ENCODE measurements around the gene ADARB2.

The ADARB2 gene

GRCh38 chr10:1523221-1523620 is 214.1 kb downstream of the ADARB2 start:
- Mint-ChIP-seq H3K9me3 (no peaks in the 10 kb centered on the region), H3K4me1 (peaks cover 11 to 12% of the 10 kb centered on the region in 2 donors), H3K27ac (no peak overlapping the region), H3K27me3 (peaks cover 12 to 13% of the 10 kb centered on the region in 2 donors), H3K36me3 (no peaks in the 10 kb centered on the region), H3K4me3 (no peak overlapping the region)
- DNase-seq (no peak), ATAC-seq (replicated peaks) (no peak)

GRCh38 chr10:1522237-1522636 is 215.1 kb downstream of the ADARB2 start:
- H3K36me3 Mint-ChIP-seq, result no peaks in the 10 kb centered on the region
- no peak for DNase-seq

GRCh38 chr10:1521741-1522140 is 215.6 kb downstream of the ADARB2 start:
- Mint-ChIP-seq H3K9me3 (no peaks in the 10 kb centered on the region), H3K27me3 (peaks cover 8 to 12% of the 10 kb centered on the region in 2 donors), H3K36me3 (no peaks in the 10 kb centered on the region), H3K4me1 (peaks cover 12 to 20% of the 10 kb centered on the region in 2 donors), H3K4me3 (no peak overlapping the region), H3K27ac (no peak overlapping the region)
- DNase-seq (no peak), ATAC-seq (replicated peaks) (no peak)

More at GRCh38 chr10:1522237-1522636, 215.1 kb downstream of the ADARB2 start:
- Mint-ChIP-seq H3K4me1 (peaks cover 12 to 16% of the 10 kb centered on the region in 2 donors), H3K4me3 (no peak overlapping the region), H3K27ac (no peak overlapping the region), H3K9me3 (no peaks in the 10 kb centered on the region), H3K27me3 (peaks cover 8 to 12% of the 10 kb centered on the region in 2 donors)
- no peak for ATAC-seq (replicated peaks)

GRCh38 chr10:1520909-1521565 is 216.3 kb downstream of the ADARB2 start:
- H3K4me1 Mint-ChIP-seq, result peaks cover 8 to 16% of the 10 kb centered on the region in 2 donors
- ATAC-seq (replicated peaks) (no peak), DNase-seq (no peak)
- H3K9me3 Mint-ChIP-seq, result no peaks in the 10 kb centered on the region
- no peak overlapping the region for H3K4me3 Mint-ChIP-seq
- H3K27ac Mint-ChIP-seq, result no peak overlapping the region
- H3K27me3 Mint-ChIP-seq, result peaks cover 7 to 9% of the 10 kb centered on the region in 2 donors
- H3K36me3 Mint-ChIP-seq, result no peaks in the 10 kb centered on the region

- no peak for DNase-seq
- Mint-ChIP-seq H3K27me3 (peaks cover 0 to 11% of the 10 kb centered on the region in 2 donors), H3K36me3 (no peaks in the 10 kb centered on the region), H3K27ac (no peak overlapping the region), H3K9me3 (no peaks in the 10 kb centered on the region), H3K4me1 (peaks cover 2 to 13% of the 10 kb centered on the region in 2 donors), H3K4me3 (no peak overlapping the region)
- ATAC-seq (replicated peaks), result no peak
These were observed 217.9 kb downstream of the ADARB2 start for GRCh38 chr10:1519391-1519790.

- Mint-ChIP-seq H3K9me3 (no peaks in the 10 kb centered on the region), H3K27me3 (peaks cover 0 to 12% of the 10 kb centered on the region in 2 donors), H3K4me1 (peaks cover 0 to 11% of the 10 kb centered on the region in 2 donors), H3K4me3 (no peak overlapping the region), H3K36me3 (no peaks in the 10 kb centered on the region), H3K27ac (no peak overlapping the region)
- ATAC-seq (replicated peaks) (no peak), DNase-seq (no peak)
These were observed 219.6 kb downstream of the ADARB2 start for GRCh38 chr10:1517684-1518083.

GRCh38 chr10:1516492-1517165 is 220.7 kb downstream of the ADARB2 start:
- ATAC-seq (replicated peaks) (no peak), DNase-seq (no peak)
- Mint-ChIP-seq H3K4me1 (peaks cover 0 to 11% of the 10 kb centered on the region in 2 donors), H3K27ac (no peak overlapping the region), H3K9me3 (no peaks in the 10 kb centered on the region), H3K36me3 (no peaks in the 10 kb centered on the region), H3K27me3 (peaks cover 0 to 12% of the 10 kb centered on the region in 2 donors), H3K4me3 (no peak overlapping the region)

GRCh38 chr10:1515780-1516491 is 221.4 kb downstream of the ADARB2 start:
- H3K4me3 Mint-ChIP-seq, result no peak overlapping the region
- DNase-seq (no peak), ATAC-seq (replicated peaks) (no peak)
- no peaks in the 10 kb centered on the region for H3K9me3 Mint-ChIP-seq
- peaks cover 0 to 11% of the 10 kb centered on the region in 2 donors for H3K4me1 Mint-ChIP-seq
- H3K36me3 Mint-ChIP-seq, result no peaks in the 10 kb centered on the region
- no peak overlapping the region for H3K27ac Mint-ChIP-seq
- peaks cover 5 to 16% of the 10 kb centered on the region in 2 donors for H3K27me3 Mint-ChIP-seq

- H3K27me3 Mint-ChIP-seq, result peaks cover 10 to 16% of the 10 kb centered on the region in 2 donors
- DNase-seq, result no peak
- H3K4me1 Mint-ChIP-seq, result peaks cover 0 to 11% of the 10 kb centered on the region in 2 donors
- no peak overlapping the region for H3K27ac Mint-ChIP-seq
- no peak overlapping the region for H3K4me3 Mint-ChIP-seq
- no peak for ATAC-seq (replicated peaks)
- H3K9me3 Mint-ChIP-seq, result no peaks in the 10 kb centered on the region
- no peaks in the 10 kb centered on the region for H3K36me3 Mint-ChIP-seq
These were observed 222.1 kb downstream of the ADARB2 start for GRCh38 chr10:1515121-1515779.

- no peaks in the 10 kb centered on the region for H3K9me3 Mint-ChIP-seq
These were observed 222.6 kb downstream of the ADARB2 start for GRCh38 chr10:1514681-1515080.

GRCh38 chr10:1513221-1513620 is 224.1 kb downstream of the ADARB2 start:
- H3K4me3 Mint-ChIP-seq, result no peak overlapping the region
- no peak overlapping the region for H3K27ac Mint-ChIP-seq
- no peak for ATAC-seq (replicated peaks)
- no peaks in the 10 kb centered on the region for H3K9me3 Mint-ChIP-seq
- peaks cover 0 to 11% of the 10 kb centered on the region in 2 donors for H3K4me1 Mint-ChIP-seq
- H3K27me3 Mint-ChIP-seq, result peaks cover 14 to 16% of the 10 kb centered on the region in 2 donors
- DNase-seq, result no peak
- H3K36me3 Mint-ChIP-seq, result no peaks in the 10 kb centered on the region

More at GRCh38 chr10:1514681-1515080, 222.6 kb downstream of the ADARB2 start:
- Mint-ChIP-seq H3K4me1 (peaks cover 0 to 11% of the 10 kb centered on the region in 2 donors), H3K27me3 (peaks cover 10 to 16% of the 10 kb centered on the region in 2 donors), H3K27ac (no peak overlapping the region), H3K4me3 (no peak overlapping the region), H3K36me3 (no peaks in the 10 kb centered on the region)
- no peak for ATAC-seq (replicated peaks)
- DNase-seq, result no peak

- Mint-ChIP-seq H3K4me1 (peaks cover 0 to 5% of the 10 kb centered on the region in 2 donors), H3K9me3 (peaks cover 0 to 2% of the 10 kb centered on the region in 2 donors), H3K4me3 (no peak overlapping the region), H3K27me3 (peaks cover 13 to 35% of the 10 kb centered on the region in 2 donors), H3K36me3 (peaks cover 0 to 2% of the 10 kb centered on the region in 2 donors), H3K27ac (no peak overlapping the region)
- ATAC-seq (replicated peaks) (no peak), DNase-seq (no peak)
These were observed 228.3 kb downstream of the ADARB2 start for GRCh38 chr10:1509011-1509530.

- Mint-ChIP-seq H3K4me3 (no peak overlapping the region), H3K36me3 (peaks cover 0 to 4% of the 10 kb centered on the region in 2 donors), H3K9me3 (peaks cover 0 to 3% of the 10 kb centered on the region in 2 donors), H3K27me3 (peaks cover 13 to 38% of the 10 kb centered on the region in 2 donors), H3K4me1 (peaks cover 0 to 5% of the 10 kb centered on the region in 2 donors), H3K27ac (no peak overlapping the region)
- ATAC-seq (replicated peaks), result no peak
- no peak for DNase-seq
These were observed 229.2 kb downstream of the ADARB2 start for GRCh38 chr10:1508096-1508495.

- Mint-ChIP-seq H3K4me1 (peaks cover 0 to 5% of the 10 kb centered on the region in 2 donors), H3K36me3 (peaks cover 0 to 4% of the 10 kb centered on the region in 2 donors), H3K4me3 (no peak overlapping the region), H3K27ac (no peak overlapping the region), H3K27me3 (peaks cover 13 to 38% of the 10 kb centered on the region in 2 donors), H3K9me3 (peaks cover 0 to 3% of the 10 kb centered on the region in 2 donors)
- ATAC-seq (replicated peaks), result no peak
- no peak for DNase-seq
These were observed 229.9 kb downstream of the ADARB2 start for GRCh38 chr10:1507436-1507835.
